Measurements from ENCODE around the gene UBXN7. TPM values are rescaled to one million over a fixed set of nuclear protein-coding genes. Genes with fewer than 3 reads are reported as not detected.
"Not testable (repeated sequence)": the region's sequence is repeated elsewhere in the genome, so short reads cannot be mapped to it uniquely, and the experiment has no call there.

UBXN7 gene
- total RNA-seq, 3 donors from 2014 or later = 33.7 to 35.2 (median 34.7) TPM

- Mint-ChIP-seq H3K36me3 (ENCODE audit: insufficient read depth) (peaks cover 24% of the 10 kb centered on the region), H3K4me3 (no peak overlapping the region), H3K27me3 (ENCODE audit: low read depth) (no peaks in the 10 kb centered on the region), H3K9me3 (no peaks in the 10 kb centered on the region), H3K4me1 (ENCODE audit: low read depth) (no peaks in the 10 kb centered on the region)
- ATAC-seq = no peak
- DNase-seq = no peak
Measured at GRCh38 chr3:196399485-196399945, 32.7 kb downstream of the UBXN7 start.

GRCh38 chr3:196398782-196399181 is 33.4 kb downstream of the UBXN7 start:
- DNase-seq = no peak
- Mint-ChIP-seq H3K9me3 (no peaks in the 10 kb centered on the region), H3K27me3 (ENCODE audit: low read depth) (no peaks in the 10 kb centered on the region), H3K4me3 (no peak overlapping the region), H3K4me1 (ENCODE audit: low read depth) (no peaks in the 10 kb centered on the region), H3K36me3 (ENCODE audit: insufficient read depth) (peaks cover 25% of the 10 kb centered on the region)
- ATAC-seq = no peak

DNA sequence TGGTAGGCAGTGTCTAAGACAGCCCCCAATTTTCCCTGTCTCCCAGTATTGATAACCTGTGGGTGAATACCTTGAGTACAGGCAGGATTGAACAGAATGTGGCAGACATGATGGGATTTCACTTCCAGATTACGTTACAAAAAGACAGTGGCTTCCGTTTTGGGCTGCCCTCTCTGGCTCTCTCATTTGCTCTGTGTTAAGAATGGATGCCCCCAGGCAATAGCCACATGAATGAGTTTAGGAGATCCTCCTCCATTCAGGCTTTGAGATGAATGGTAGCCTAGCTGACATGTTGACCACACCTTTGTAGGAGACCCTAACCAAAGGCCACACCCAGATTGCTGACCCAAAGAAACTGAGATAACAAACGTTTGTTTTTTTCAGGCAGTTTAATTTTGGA is 34.3 kb downstream of the UBXN7 start:
- peaks cover 29% of the 10 kb centered on the region for H3K36me3 Mint-ChIP-seq (ENCODE audit: insufficient read depth)
- H3K4me3 Mint-ChIP-seq = no peak overlapping the region

DNA sequence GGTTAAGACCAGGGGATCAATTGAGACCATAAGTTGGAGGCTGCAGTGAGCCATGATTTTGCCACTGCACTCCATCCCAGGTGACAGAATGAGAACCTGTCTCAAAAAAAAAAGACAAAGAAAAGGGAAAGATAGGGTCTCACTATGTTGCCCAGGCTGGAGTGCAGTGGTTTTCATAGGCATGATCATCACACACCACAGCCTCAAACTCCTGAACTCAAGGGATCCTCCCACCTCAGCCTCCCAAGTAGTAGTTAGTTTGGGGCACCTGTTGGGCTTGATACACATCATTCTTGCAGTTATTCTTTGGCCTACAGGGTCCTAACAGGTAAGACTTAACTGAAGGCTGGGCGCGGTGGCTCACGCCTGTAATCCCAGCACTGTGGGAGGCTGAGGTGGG is 42.1 kb downstream of the UBXN7 start:
- Mint-ChIP-seq H3K9me3 (peaks cover 3% of the 10 kb centered on the region), H3K4me3 (no peak overlapping the region), H3K27me3 (ENCODE audit: low read depth) (no peaks in the 10 kb centered on the region), H3K36me3 (ENCODE audit: insufficient read depth) (peaks cover 59% of the 10 kb centered on the region), H3K4me1 (ENCODE audit: low read depth) (peaks cover 5% of the 10 kb centered on the region)
- DNase-seq = no peak
- ATAC-seq = no peak

More for the DNA sequence above, 34.3 kb downstream of the UBXN7 start:
- H3K27me3 Mint-ChIP-seq (ENCODE audit: low read depth) = no peaks in the 10 kb centered on the region
- ATAC-seq (no peak), DNase-seq (no peak)
- no peaks in the 10 kb centered on the region for H3K9me3 Mint-ChIP-seq
- H3K4me1 Mint-ChIP-seq (ENCODE audit: low read depth) = no peaks in the 10 kb centered on the region

DNA sequence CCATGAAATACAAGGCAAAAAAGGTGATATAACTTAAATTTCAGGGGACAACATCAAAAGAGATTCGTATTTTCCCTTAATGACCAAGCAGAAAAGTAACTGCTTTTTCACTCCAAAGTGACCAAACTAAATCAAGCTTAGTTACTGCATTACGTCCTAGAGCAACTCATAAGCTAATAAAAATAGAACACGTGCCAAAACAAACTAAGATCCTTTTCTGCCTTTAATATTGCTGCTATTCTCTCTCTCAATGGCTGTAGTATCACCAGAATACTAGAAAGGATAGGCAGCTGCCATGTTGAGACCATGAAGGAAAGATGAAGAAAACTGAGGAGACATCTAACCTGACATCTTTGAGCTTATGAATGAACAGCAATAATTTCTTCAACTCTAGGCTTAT is 43.3 kb downstream of the UBXN7 start:
- Mint-ChIP-seq H3K36me3 (ENCODE audit: insufficient read depth) (peaks cover 65% of the 10 kb centered on the region), H3K4me1 (ENCODE audit: low read depth) (peaks cover 7% of the 10 kb centered on the region), H3K9me3 (peaks cover 3% of the 10 kb centered on the region), H3K4me3 (no peak overlapping the region), H3K27me3 (ENCODE audit: low read depth) (no peaks in the 10 kb centered on the region)
- ATAC-seq (no peak), DNase-seq (no peak)

DNA sequence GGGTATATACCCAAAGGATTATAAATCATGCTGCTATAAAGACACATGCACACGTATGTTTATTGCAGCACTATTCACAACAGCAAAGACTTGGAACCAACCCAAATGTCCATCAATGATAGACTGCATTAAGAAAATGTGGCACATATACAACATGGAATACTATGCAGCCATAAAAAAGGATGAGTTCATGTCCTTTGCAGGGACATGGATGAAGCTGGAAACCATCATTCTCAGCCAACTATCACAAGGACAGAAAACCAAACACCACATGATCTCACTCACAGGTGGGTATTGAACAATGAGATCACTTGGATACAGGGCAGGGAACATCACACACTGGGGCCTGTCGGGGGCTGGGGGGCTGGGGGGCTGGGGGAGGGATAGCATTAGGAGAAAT is 44.3 kb downstream of the UBXN7 start:
- DNase-seq; ATAC-seq; H3K4me3 Mint-ChIP-seq; H3K9me3 Mint-ChIP-seq; H3K27me3 Mint-ChIP-seq (ENCODE audit: low read depth): not testable (repeated sequence)
- Mint-ChIP-seq H3K36me3 (ENCODE audit: insufficient read depth) (peaks cover 67% of the 10 kb centered on the region), H3K4me1 (ENCODE audit: low read depth) (peaks cover 15% of the 10 kb centered on the region)

- H3K9me3 Mint-ChIP-seq; ATAC-seq; H3K27me3 Mint-ChIP-seq (ENCODE audit: low read depth); DNase-seq; H3K4me3 Mint-ChIP-seq: not testable (repeated sequence)
- H3K4me1 Mint-ChIP-seq (ENCODE audit: low read depth) = peaks cover 15% of the 10 kb centered on the region
- H3K36me3 Mint-ChIP-seq (ENCODE audit: insufficient read depth) = peaks cover 69% of the 10 kb centered on the region
Measured at GRCh38 chr3:196386797-196387196, 45.4 kb downstream of the UBXN7 start.

GRCh38 chr3:196386034-196386433 is 46.2 kb downstream of the UBXN7 start:
- not testable (repeated sequence) for H3K9me3 Mint-ChIP-seq; DNase-seq; ATAC-seq; H3K4me3 Mint-ChIP-seq; H3K27me3 Mint-ChIP-seq (ENCODE audit: low read depth)
- Mint-ChIP-seq H3K36me3 (ENCODE audit: insufficient read depth) (peaks cover 72% of the 10 kb centered on the region), H3K4me1 (ENCODE audit: low read depth) (peaks cover 15% of the 10 kb centered on the region)

DNA sequence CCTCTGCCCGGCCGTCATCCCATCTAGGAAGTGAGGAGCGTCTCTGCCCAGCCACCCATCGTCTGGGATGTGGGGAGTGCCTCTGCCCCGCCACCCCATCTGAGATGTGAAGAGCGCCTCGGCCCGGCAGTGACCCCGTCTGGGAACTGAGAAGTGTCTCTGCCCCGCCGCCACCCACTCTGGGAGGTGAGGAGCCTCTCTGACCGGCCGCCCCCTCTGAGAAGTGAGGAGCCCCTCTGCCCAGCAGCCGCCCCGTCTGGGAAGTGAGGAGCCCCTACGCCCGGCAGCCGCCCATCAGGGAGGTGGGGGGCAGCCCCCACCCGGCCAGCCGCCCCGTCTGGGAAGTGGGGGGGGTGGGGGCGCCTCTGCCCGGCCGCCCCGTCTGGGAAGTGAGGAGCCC is 46.8 kb downstream of the UBXN7 start:
- not testable (repeated sequence) for DNase-seq; H3K9me3 Mint-ChIP-seq; H3K4me3 Mint-ChIP-seq; ATAC-seq; H3K27me3 Mint-ChIP-seq (ENCODE audit: low read depth)
- H3K4me1 Mint-ChIP-seq (ENCODE audit: low read depth) = peaks cover 15% of the 10 kb centered on the region
- H3K36me3 Mint-ChIP-seq (ENCODE audit: insufficient read depth) = peaks cover 68% of the 10 kb centered on the region

DNA sequence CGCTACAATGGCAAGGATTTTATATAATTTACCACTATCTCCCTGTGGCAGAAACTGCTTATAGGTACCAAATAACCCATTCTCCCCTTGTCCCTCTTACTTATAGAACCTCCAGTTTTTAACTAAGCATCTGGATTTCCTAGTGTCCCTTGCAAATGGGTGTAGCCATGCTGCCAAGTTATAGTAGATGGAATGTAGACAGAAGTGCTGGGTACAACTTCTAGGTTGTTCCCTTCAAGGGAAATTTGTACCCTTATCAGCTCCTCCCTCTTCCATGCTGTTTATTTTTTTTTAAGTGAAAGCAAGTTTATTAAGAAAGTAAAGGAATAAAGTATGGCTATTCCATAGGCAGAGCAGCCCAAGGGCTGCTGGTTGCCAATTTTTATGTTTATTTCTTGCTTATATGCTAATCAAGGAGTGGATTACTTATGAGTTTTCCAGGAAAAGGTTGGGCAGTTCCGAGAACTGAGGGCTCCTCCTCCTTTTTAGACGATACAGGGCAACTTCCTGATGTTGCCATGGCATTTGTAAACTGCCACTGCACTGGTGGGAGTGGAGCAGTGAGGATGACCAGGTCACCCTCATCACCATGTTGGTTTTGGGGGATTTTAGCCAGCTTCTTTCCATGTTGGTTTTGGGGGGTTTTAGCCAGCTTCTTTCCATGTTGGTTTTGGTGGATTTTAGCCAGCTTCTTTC is 53.9 kb downstream of the UBXN7 start:
- H3K4me1 Mint-ChIP-seq (ENCODE audit: low read depth) = peaks cover 4% of the 10 kb centered on the region
- H3K36me3 Mint-ChIP-seq (ENCODE audit: insufficient read depth) = peaks cover 27% of the 10 kb centered on the region
- DNase-seq (no peak), ATAC-seq (no peak)
- no peaks in the 10 kb centered on the region for H3K27me3 Mint-ChIP-seq (ENCODE audit: low read depth)
- no peaks in the 10 kb centered on the region for H3K9me3 Mint-ChIP-seq
- no peak overlapping the region for H3K4me3 Mint-ChIP-seq

GRCh38 chr3:196377321-196377720 is 54.9 kb downstream of the UBXN7 start:
- peaks cover 3% of the 10 kb centered on the region for H3K4me1 Mint-ChIP-seq (ENCODE audit: low read depth)
- no peaks in the 10 kb centered on the region for H3K27me3 Mint-ChIP-seq (ENCODE audit: low read depth)
- H3K4me3 Mint-ChIP-seq = no peak overlapping the region
- peaks cover 23% of the 10 kb centered on the region for H3K36me3 Mint-ChIP-seq (ENCODE audit: insufficient read depth)
- H3K9me3 Mint-ChIP-seq = no peaks in the 10 kb centered on the region
- ATAC-seq (no peak), DNase-seq (no peak)

GRCh38 chr3:196365736-196366135 is 66.5 kb downstream of the UBXN7 start:
- peaks cover 35% of the 10 kb centered on the region for H3K36me3 Mint-ChIP-seq (ENCODE audit: insufficient read depth)
- ATAC-seq (no peak), DNase-seq (no peak)
- H3K4me1 Mint-ChIP-seq (ENCODE audit: low read depth) = peaks cover 3% of the 10 kb centered on the region
- H3K9me3 Mint-ChIP-seq = no peaks in the 10 kb centered on the region
- no peak overlapping the region for H3K4me3 Mint-ChIP-seq
- no peaks in the 10 kb centered on the region for H3K27me3 Mint-ChIP-seq (ENCODE audit: low read depth)

DNA sequence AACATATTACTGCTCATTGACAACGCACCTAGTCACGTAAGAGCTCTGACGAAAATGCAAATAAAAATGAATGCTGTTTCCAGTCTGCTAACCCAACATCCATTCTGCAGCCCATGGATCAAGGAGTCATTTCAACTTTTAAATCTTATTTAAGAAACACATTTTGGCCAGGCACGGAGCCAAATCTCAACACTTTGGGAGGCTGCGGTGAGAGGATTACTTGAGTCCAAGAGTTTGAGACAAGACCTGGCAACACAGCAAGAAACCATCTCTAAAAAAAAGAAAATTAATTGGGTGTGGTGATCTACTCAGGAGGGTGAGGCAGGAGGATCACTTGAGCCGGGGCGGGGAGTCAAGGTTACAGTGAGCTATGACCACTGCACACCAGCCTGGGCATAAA is 71.6 kb downstream of the UBXN7 start:
- Mint-ChIP-seq H3K36me3 (ENCODE audit: insufficient read depth) (peaks cover 52% of the 10 kb centered on the region), H3K4me1 (ENCODE audit: low read depth) (peaks cover 12% of the 10 kb centered on the region), H3K4me3 (no peak overlapping the region), H3K27me3 (ENCODE audit: low read depth) (no peaks in the 10 kb centered on the region), H3K9me3 (no peaks in the 10 kb centered on the region)
- ATAC-seq (no peak), DNase-seq (no peak)

GRCh38 chr3:196358540-196358939 is 73.7 kb downstream of the UBXN7 start:
- peaks cover 57% of the 10 kb centered on the region for H3K36me3 Mint-ChIP-seq (ENCODE audit: insufficient read depth)
- H3K27me3 Mint-ChIP-seq (ENCODE audit: low read depth); H3K4me3 Mint-ChIP-seq; H3K9me3 Mint-ChIP-seq; ATAC-seq; DNase-seq: not testable (repeated sequence)
- peaks cover 10% of the 10 kb centered on the region for H3K4me1 Mint-ChIP-seq (ENCODE audit: low read depth)

DNA sequence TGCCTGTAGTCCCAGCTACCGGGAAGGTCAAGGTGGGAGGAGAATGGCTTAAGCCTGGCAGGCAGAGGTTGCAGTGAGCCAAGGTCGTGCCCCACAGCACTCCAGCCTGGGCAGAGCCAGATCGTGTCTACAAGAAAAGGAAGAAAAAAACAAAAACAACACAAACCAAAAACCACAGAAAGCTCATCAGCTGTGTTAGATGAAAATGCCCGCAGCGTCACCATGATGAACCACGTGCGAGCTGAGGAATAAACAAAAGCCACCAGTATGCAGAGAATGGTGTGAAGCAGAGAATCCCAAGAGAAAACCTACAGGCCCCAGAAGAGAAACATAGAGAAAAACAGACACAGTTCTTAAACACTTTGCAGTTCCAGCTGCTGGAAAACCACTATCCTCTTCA is 74.3 kb downstream of the UBXN7 start:
- Mint-ChIP-seq H3K27me3 (ENCODE audit: low read depth) (no peaks in the 10 kb centered on the region), H3K4me3 (no peak overlapping the region), H3K36me3 (ENCODE audit: insufficient read depth) (peaks cover 60% of the 10 kb centered on the region), H3K9me3 (no peaks in the 10 kb centered on the region), H3K4me1 (ENCODE audit: low read depth) (peaks cover 10% of the 10 kb centered on the region)
- ATAC-seq (no peak), DNase-seq (no peak)

Measured in activated T-cell treated with anti-CD3 and anti-CD28 coated beads, Interleukin-2, amount 50 U/mL, for 4 hours (primary cell).